Esophagus muscularis mucosa (tissue), 4 donors: Measurements from ENCODE around the gene GALNS.

Experiments used
- CTCF ChIP-seq, 3 experiments: fragments of 200-600 bp in 2 of 3; fragments of 450-650 bp in 1 of 3; sonication (generic) in 2 of 3; IDR thresholded peaks; one replicate each; pipeline ENCODE4 v1.5.1; 2017 to 2019; ENCODE audit warnings: antibody characterized with exemption in 3 of 3, mild to moderate bottlenecking in 2 of 3, moderate library complexity in 1 of 3
- EP300 ChIP-seq: sonication (generic); formaldehyde crosslinking; IDR thresholded peaks from one replicate; pipeline ENCODE4 v1.6.1; 2017; ENCODE audit warnings: antibody characterized with exemption
- POLR2A ChIP-seq: fragments of 450-650 bp; IDR thresholded peaks from one replicate; pipeline ENCODE4 v1.6.1; 2017; ENCODE audit warnings: antibody characterized with exemption, moderate library complexity, mild to moderate bottlenecking, low read depth

- TF ChIP-seq CTCF (IDR thresholded peaks at IDR 0.05) (no peak), EP300 (no peak), POLR2A (no peak)
These were observed 52.0 kb downstream of the GALNS start for GRCh38 chr16:88804552-88805339.
